ENCODE measurements around the gene PALMD. TPM values are rescaled to one million over a fixed set of nuclear protein-coding genes. Genes with fewer than 3 reads are reported as not detected.

The PALMD gene
- polyA plus RNA-seq, 3 donors: not detected

GRCh38 chr1:99669376-99669775, 23.5 kb downstream of the PALMD start:
- Mint-ChIP-seq H3K4me1 (no peaks in the 10 kb centered on the region), H3K36me3 (no peaks in the 10 kb centered on the region), H3K27me3 (ENCODE audit: low read depth in 3 of 3) (no peaks in the 10 kb centered on the region), H3K9me3 (peaks cover 0 to 2% (median 0%) of the 10 kb centered on the region in 7 donors), H3K4me3 (no peak overlapping the region), H3K27ac (no peak overlapping the region)
- Histone ChIP-seq H2AFZ (ENCODE audit: insufficient read depth, low read depth, low read length, poor library complexity, severe bottlenecking) (no peak overlapping the region), H3K9me3 (replicated peaks in 1 of 2; ENCODE audit: control insufficient read depth in 1 of 2, insufficient read depth in 1 of 2, low read length in 2 of 2) (no peaks in the 10 kb centered on the region), H3K27me3 (ENCODE audit: control insufficient read depth in 2 of 2, insufficient read depth in 2 of 2, low read length in 2 of 2) (peaks cover 0 to 3% of the 10 kb centered on the region in 2 donors), H3K4me1 (ENCODE audit: control insufficient read depth in 1 of 2, insufficient read depth in 2 of 2, low read length in 2 of 2) (no peaks in the 10 kb centered on the region), H3K36me3 (replicated peaks in 1 of 2; ENCODE audit: control insufficient read depth in 1 of 2, insufficient read depth in 2 of 2, low read length in 2 of 2) (no peaks in the 10 kb centered on the region), H4K20me1 (ENCODE audit: insufficient read depth, low read length) (no peaks in the 10 kb centered on the region), H3K4me2 (replicated peaks; ENCODE audit: extremely low read depth, low read length, poor library complexity, severe bottlenecking) (no peak overlapping the region), H3K79me2 (ENCODE audit: insufficient read depth, low read length) (no peaks in the 10 kb centered on the region), H3K9ac (ENCODE audit: insufficient read depth, low read length, poor library complexity, severe bottlenecking) (no peak overlapping the region), H3K4me3 (replicated peaks in 1 of 3; ENCODE audit: low read depth in 2 of 3, low read length in 3 of 3) (no peak overlapping the region), H3K27ac (ENCODE audit: low read depth in 1 of 2, low read length in 2 of 2) (no peak overlapping the region)
- no peak for DNase-seq
- WGBS (ENCODE audit: insufficient coverage): 91% methylated on average over 2 of the region's 4 CpGs
- no peak for TF ChIP-seq CTCF (IDR thresholded peaks at IDR 0.05)
- intact Hi-C loops (cut with micrococcal nuclease): no loop called here

GRCh38 chr1:99669821-99670220, 23.9 kb downstream of the PALMD start:
- Histone ChIP-seq H3K27me3 (ENCODE audit: control insufficient read depth in 2 of 2, insufficient read depth in 2 of 2, low read length in 2 of 2) (peaks cover 0 to 3% of the 10 kb centered on the region in 2 donors), H3K9me3 (replicated peaks in 1 of 2; ENCODE audit: control insufficient read depth in 1 of 2, insufficient read depth in 1 of 2, low read length in 2 of 2) (no peaks in the 10 kb centered on the region), H3K36me3 (replicated peaks in 1 of 2; ENCODE audit: control insufficient read depth in 1 of 2, insufficient read depth in 2 of 2, low read length in 2 of 2) (no peaks in the 10 kb centered on the region), H3K4me2 (replicated peaks; ENCODE audit: extremely low read depth, low read length, poor library complexity, severe bottlenecking) (no peak overlapping the region), H3K4me3 (replicated peaks in 1 of 3; ENCODE audit: low read depth in 2 of 3, low read length in 3 of 3) (no peak overlapping the region), H3K9ac (ENCODE audit: insufficient read depth, low read length, poor library complexity, severe bottlenecking) (no peak overlapping the region), H3K79me2 (ENCODE audit: insufficient read depth, low read length) (no peaks in the 10 kb centered on the region), H3K27ac (ENCODE audit: low read depth in 1 of 2, low read length in 2 of 2) (no peak overlapping the region), H3K4me1 (ENCODE audit: control insufficient read depth in 1 of 2, insufficient read depth in 2 of 2, low read length in 2 of 2) (no peaks in the 10 kb centered on the region), H2AFZ (ENCODE audit: insufficient read depth, low read depth, low read length, poor library complexity, severe bottlenecking) (no peak overlapping the region), H4K20me1 (ENCODE audit: insufficient read depth, low read length) (no peaks in the 10 kb centered on the region)
- H3K27me3 Mint-ChIP-seq (ENCODE audit: low read depth in 3 of 3): no peaks in the 10 kb centered on the region
- H3K4me1 Mint-ChIP-seq: no peaks in the 10 kb centered on the region
- WGBS (ENCODE audit: insufficient coverage): no CpG with 5 or more reads among the region's 2 CpGs
- no peak for DNase-seq
- H3K4me3 Mint-ChIP-seq: no peak overlapping the region
- no peak overlapping the region for H3K27ac Mint-ChIP-seq
- no peak for TF ChIP-seq CTCF (IDR thresholded peaks at IDR 0.05)
- H3K36me3 Mint-ChIP-seq: no peaks in the 10 kb centered on the region
- peaks cover 0 to 2% (median 0%) of the 10 kb centered on the region in 7 donors for H3K9me3 Mint-ChIP-seq
- intact Hi-C loops (cut with micrococcal nuclease): no loop called here
